HCT116 (cell line): ENCODE results near the gene FLYWCH1. TPM values are rescaled to one million over a fixed set of nuclear protein-coding genes. Genes with fewer than 3 reads are reported as not detected.

Experiments used
- ATAC-seq: fragments of 200-7000 bp; cut with Tn5 transposase; 2 replicates; pipeline ENCODE4 v1.9.1; 2020; ENCODE audit warnings: mild to moderate bottlenecking, moderate library complexity
- BruUV-seq: library from RNA; stranded (reverse); fragments of 400-500 nt; replicated peaks from 2 replicates; lab custom pipeline; 2021; lab: Mats Ljungman, UMichigan
- CTCF ChIA-PET: fragments of 300-600 bp; sonication (Branson Sonifier 250); formaldehyde crosslinking; loops from one replicate; lab custom pipeline; 2021; ENCODE audit warnings: antibody characterized with exemption; lab: Charles Lee
- POLR2A ChIA-PET: fragments of 300-600, 350-600 bp; sonication (Branson Sonifier 250); formaldehyde crosslinking; loops from one replicate; lab custom pipeline; 2021; ENCODE audit warnings: antibody characterized with exemption; lab: Charles Lee
- RAD21 ChIA-PET, 2 experiments: fragments of 300-600 bp; sonication (Branson Sonifier 250); formaldehyde crosslinking; loops; one replicate each; lab custom pipeline; 2023; ENCODE audit warnings: low total read pairs in 2 of 2; ENCODE audit not compliant: uncharacterized antibody in 2 of 2, unreplicated experiment in 2 of 2, low non-redundant PET in 1 of 2; lab: Charles Lee
- DNase-seq: peaks from one replicate; pipeline ENCODE4 v3.0.0-alpha.2; 2010; ENCODE audit warnings: low read depth, low spot score
- H2AFZ ChIP-seq: fragments of 200-600 bp; shearing (Covaris generic), sonication (generic); 2 replicates; pipeline ENCODE4 v1.6.1; 2017; ENCODE audit warnings: low read depth, mixed run types, mixed read lengths, antibody characterized with exemption, low read length; ENCODE audit not compliant: poor library complexity, severe bottlenecking
- H3K27ac ChIP-seq: 2 replicates; pipeline ENCODE4 v1.5.1; 2012; ENCODE audit warnings: low read depth, low read length
- H3K27me3 ChIP-seq: fragments of 200-600 bp; sonication (generic); 2 replicates; pipeline ENCODE4 v1.6.1; 2016; ENCODE audit warnings: mixed run types, low read length, mixed read lengths; ENCODE audit not compliant: insufficient read depth
- H3K36me3 ChIP-seq, 2 experiments: fragments of 200-500 bp in 1 of 2; fragments of 200-600 bp in 1 of 2; sonication (Bioruptor generic) in 1 of 2; sonication (generic) in 1 of 2; 2 replicates each; pipeline versions ENCODE4 v1.5.1 to v1.6.1; 2014 to 2016; ENCODE audit warnings: low read length in 2 of 2, inconsistent platforms in 1 of 2, mixed read lengths in 1 of 2, mixed run types in 1 of 2; ENCODE audit not compliant: insufficient read depth in 2 of 2, control insufficient read depth in 1 of 2
- H3K4me1 ChIP-seq, 2 experiments: fragments of 200-600 bp in 1 of 2; sonication (generic) in 1 of 2; 2 replicates each; pipeline versions ENCODE4 v1.5.1 to v1.6.1; 2012 to 2017; ENCODE audit warnings: low read length in 2 of 2, inconsistent platforms in 1 of 2, mild to moderate bottlenecking in 1 of 2, mixed read lengths in 1 of 2, mixed run types in 1 of 2, moderate library complexity in 1 of 2; ENCODE audit not compliant: insufficient read depth in 2 of 2, control insufficient read depth in 1 of 2
- H3K4me2 ChIP-seq: fragments of 200-600 bp; sonication (generic); 2 replicates; pipeline ENCODE4 v1.6.1; 2017; ENCODE audit warnings: mixed run types, low read length, mixed read lengths
- H3K4me3 ChIP-seq, 2 experiments: fragments of 200-600 bp in 1 of 2; sonication (generic) in 1 of 2; replicated peaks in 1 of 2; 2 replicates each; pipeline ENCODE4 v1.5.1; 2011 to 2016; ENCODE audit warnings: low read length in 2 of 2, control low read depth in 1 of 2, low read depth in 1 of 2, mild to moderate bottlenecking in 1 of 2, mixed read lengths in 1 of 2, mixed run types in 1 of 2
- H3K79me2 ChIP-seq: fragments of 200-600 bp; sonication (generic); 2 replicates; pipeline ENCODE4 v1.6.1; 2017; ENCODE audit warnings: mild to moderate bottlenecking, mixed run types, low read length, moderate library complexity, mixed read lengths; ENCODE audit not compliant: insufficient read depth
- H3K9ac ChIP-seq: fragments of 200-600 bp; sonication (generic); 2 replicates; pipeline ENCODE4 v1.6.1; 2016; ENCODE audit warnings: low read length, mixed read lengths
- H3K9me2 ChIP-seq: fragments of 200-600 bp; sonication (generic), shearing (Covaris generic); 2 replicates; pipeline ENCODE4 v1.6.1; 2017; ENCODE audit warnings: mixed run types, mild to moderate bottlenecking, moderate library complexity; ENCODE audit not compliant: insufficient read depth
- H3K9me3 ChIP-seq, 2 experiments: fragments of 200-500 bp in 1 of 2; fragments of 200-600 bp in 1 of 2; sonication (Bioruptor generic) in 1 of 2; sonication (generic) in 1 of 2; 2 replicates each; pipeline ENCODE4 v1.6.1; 2014 to 2017; ENCODE audit warnings: low read length in 2 of 2, mixed read lengths in 2 of 2, inconsistent platforms in 1 of 2, low read depth in 1 of 2, mild to moderate bottlenecking in 1 of 2, mixed run types in 1 of 2, moderate library complexity in 1 of 2; ENCODE audit not compliant: control insufficient read depth in 1 of 2, insufficient read depth in 1 of 2
- H4K20me1 ChIP-seq: fragments of 200-600 bp; sonication (generic), shearing (Covaris generic); 2 replicates; pipeline ENCODE4 v1.6.1; 2017; ENCODE audit warnings: mixed run types, mild to moderate bottlenecking, moderate library complexity; ENCODE audit not compliant: insufficient read depth
- CBX3 ChIP-seq: IDR thresholded peaks from 2 replicates; pipeline ENCODE4 v1.6.1; 2012; ENCODE audit warnings: low read depth
- CEBPB ChIP-seq: IDR thresholded peaks from 2 replicates; pipeline ENCODE4 v1.6.1; 2012; ENCODE audit warnings: low read depth
- CTCF ChIP-seq, 3 experiments: fragments of 200-600 bp in 1 of 3; sonication (generic) in 1 of 3; IDR thresholded peaks in 2 of 3; conservative IDR thresholded peaks in 1 of 3; 2 replicates each; pipeline ENCODE4 v1.5.1; 2012 to 2017; ENCODE audit warnings: low read depth in 2 of 3, low read length in 2 of 3, antibody characterized with exemption in 1 of 3, borderline replicate concordance in 1 of 3, control low read depth in 1 of 3, mild to moderate bottlenecking in 1 of 3, mixed read lengths in 1 of 3, mixed run types in 1 of 3, moderate library complexity in 1 of 3; ENCODE audit not compliant: insufficient read depth in 1 of 3
- EGR1 ChIP-seq: IDR thresholded peaks from 2 replicates; pipeline ENCODE4 v1.6.1; 2012; ENCODE audit warnings: low read depth
- EZH2 ChIP-seq: fragments of 200-600 bp; sonication (generic); IDR thresholded peaks from 2 replicates; pipeline ENCODE4 v1.6.1; 2017; ENCODE audit warnings: antibody characterized with exemption, mixed run types
- EZH2phosphoT487 ChIP-seq: fragments of 200-600 bp; IDR thresholded peaks from 2 replicates; pipeline ENCODE4 v1.6.1; 2018; ENCODE audit warnings: antibody characterized with exemption, borderline replicate concordance
- MAX ChIP-seq: IDR thresholded peaks from 2 replicates; pipeline ENCODE4 v1.6.1; 2012
- POLR2A ChIP-seq: IDR thresholded peaks from 2 replicates; pipeline ENCODE4 v1.7.0; 2011; ENCODE audit warnings: borderline replicate concordance; ENCODE audit not compliant: insufficient read depth, insufficient read length; ENCODE audit errors: extremely low read depth
- POLR2AphosphoS5 ChIP-seq: IDR thresholded peaks from 2 replicates; pipeline ENCODE4 v1.6.1; 2011; ENCODE audit warnings: mild to moderate bottlenecking, low read depth, low read length, moderate library complexity
- REST ChIP-seq: IDR thresholded peaks from 2 replicates; pipeline ENCODE4 v1.6.1; 2012; ENCODE audit warnings: low read depth
- SIN3A ChIP-seq: IDR thresholded peaks from 2 replicates; pipeline ENCODE4 v1.6.1; 2012; ENCODE audit warnings: low read depth
- SRF ChIP-seq: IDR thresholded peaks from 2 replicates; pipeline ENCODE4 v1.6.1; 2012; ENCODE audit warnings: low read depth
- TCF7L2 ChIP-seq: IDR thresholded peaks from 2 replicates; pipeline ENCODE4 v1.7.0; 2011; ENCODE audit warnings: borderline replicate concordance, inconsistent platforms; ENCODE audit not compliant: insufficient read depth, insufficient read length; ENCODE audit errors: extremely low read depth
- YY1 ChIP-seq: IDR thresholded peaks from 2 replicates; pipeline ENCODE4 v1.6.1; 2011; ENCODE audit warnings: low read length, low read depth, moderate library complexity, mild to moderate bottlenecking; ENCODE audit not compliant: insufficient replicate concordance; ENCODE audit errors: extremely low read depth
- ZFX ChIP-seq: fragments of 450-650 bp; IDR thresholded peaks from 2 replicates; pipeline ENCODE4 v1.6.1; 2017
- intact Hi-C: fragments of 100-400 bp; cut with micrococcal nuclease; formaldehyde crosslinking; loops from 2 replicates; pipeline ENCODE4 v1.10.0; 2022
- total RNA-seq: library from RNA; stranded (reverse); gene quantifications from one replicate; pipeline ENCODE4 v1.2.1, GENCODE V29; 2021; ENCODE audit not compliant: unreplicated experiment

Gene FLYWCH1
- total RNA-seq, 1 experiment from 2014 or later = 66.6 TPM

GRCh38 chr16:2980227-2981176, 68.8 kb downstream of the FLYWCH1 start, which contains the start of gene PKMYT1:
PKMYT1 (minus strand) TSS chr16:2980446; CDS start chr16:2979657, 789 bp downstream.
- Histone ChIP-seq H3K27me3 (no peaks in the 10 kb centered on the region), H3K9ac (peak within 1 kb of the TSS; percentile 99), H3K27ac (peak within 1 kb of the TSS; percentile 93), H3K9me3 (no peaks in the 10 kb centered on the region), H3K36me3 (peaks cover 0 to 25% of the 10 kb centered on the region in 2 experiments; a peak in 2 of 4 replicates), H3K4me3 (peak within 1 kb of the TSS; percentile 89 to 99), H3K79me2 (peaks cover 43% of the 10 kb centered on the region), H3K4me1 (peaks cover 24 to 44% of the 10 kb centered on the region in 2 experiments), H3K9me2 (no peaks in the 10 kb centered on the region), H2AFZ (no peak within 1 kb of the TSS), H3K4me2 (peak within 1 kb of the TSS; percentile 86), H4K20me1 (no peaks in the 10 kb centered on the region; the same call in 1 of the 2 replicates)
- ChIA-PET CTCF (interaction anchor here (1.0 to 1.4 kb wide), 3 partner anchors 17 to 51 kb away, joined by 3 to 4 read pairs (median 3); partner anchors contain the start of gene KREMEN2), POLR2A (interaction anchor here (0.7 to 2.8 kb wide), 8 partner anchors 8 to 75 kb away, joined by 3 to 11 read pairs (median 4); partner anchors contain the start of genes HCFC1R1, KREMEN2, THOC6 and TNFRSF12A), RAD21 (no interaction called here)
- DNase-seq (peak; percentile 56), ATAC-seq (peak; percentile 80)
- TF ChIP-seq CEBPB = no peak
- TF ChIP-seq TCF7L2 = no peak
- no peak for TF ChIP-seq EZH2phosphoT487
- peak; percentile 93 for TF ChIP-seq POLR2AphosphoS5
- no peak for TF ChIP-seq SRF
- TF ChIP-seq CTCF (IDR thresholded peaks at IDR 0.05 in 2 of 3, conservative IDR thresholded peaks at IDR 0.05 in 1 of 3; ENCODE audit: borderline replicate concordance in 1 of 3, insufficient read depth in 1 of 3, low read depth in 2 of 3, low read length in 2 of 3) = no peak
- peak; percentile 58 for TF ChIP-seq SIN3A
- TF ChIP-seq YY1 = peak; percentile 3
- peak; percentile 92 for TF ChIP-seq ZFX
- no peak for TF ChIP-seq CBX3
- no peak for TF ChIP-seq REST
- TF ChIP-seq MAX = peak; percentile 53; the same call in 1 of the 2 replicates
- peak; percentile 95 for TF ChIP-seq POLR2A
- TF ChIP-seq EGR1 = peak; percentile 98
- TF ChIP-seq EZH2 = no peak
- intact Hi-C loops = loop anchor here (5.0 kb wide), 1 partner anchor 42 kb away; the partner anchor contains the start of genes HCFC1R1, THOC6 and TNFRSF12A
- TSS peak; percentile 89 for BruUV-seq
